ENCODE results near the gene LRRFIP1.
"Not testable (repeated sequence)": the region's sequence is repeated elsewhere in the genome, so short reads cannot be mapped to it uniquely, and the experiment has no call there.

Gene LRRFIP1, protein sequence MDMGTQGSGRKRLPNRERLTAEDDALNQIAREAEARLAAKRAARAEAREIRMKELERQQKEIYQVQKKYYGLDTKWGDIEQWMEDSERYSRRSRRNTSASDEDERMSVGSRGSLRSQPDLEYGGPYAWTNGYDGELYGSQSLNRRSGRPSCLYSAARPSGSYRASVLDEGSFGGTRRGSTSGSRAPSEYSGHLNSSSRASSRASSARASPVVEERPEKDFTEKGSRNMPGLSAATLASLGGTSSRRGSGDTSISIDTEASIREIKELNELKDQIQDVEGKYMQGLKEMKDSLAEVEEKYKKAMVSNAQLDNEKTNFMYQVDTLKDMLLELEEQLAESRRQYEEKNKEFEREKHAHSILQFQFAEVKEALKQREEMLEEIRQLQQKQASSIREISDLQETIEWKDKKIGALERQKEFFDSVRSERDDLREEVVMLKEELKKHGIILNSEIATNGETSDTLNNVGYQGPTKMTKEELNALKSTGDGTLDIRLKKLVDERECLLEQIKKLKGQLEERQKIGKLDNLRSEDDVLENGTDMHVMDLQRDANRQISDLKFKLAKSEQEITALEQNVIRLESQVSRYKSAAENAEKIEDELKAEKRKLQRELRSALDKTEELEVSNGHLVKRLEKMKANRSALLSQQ

DNA sequence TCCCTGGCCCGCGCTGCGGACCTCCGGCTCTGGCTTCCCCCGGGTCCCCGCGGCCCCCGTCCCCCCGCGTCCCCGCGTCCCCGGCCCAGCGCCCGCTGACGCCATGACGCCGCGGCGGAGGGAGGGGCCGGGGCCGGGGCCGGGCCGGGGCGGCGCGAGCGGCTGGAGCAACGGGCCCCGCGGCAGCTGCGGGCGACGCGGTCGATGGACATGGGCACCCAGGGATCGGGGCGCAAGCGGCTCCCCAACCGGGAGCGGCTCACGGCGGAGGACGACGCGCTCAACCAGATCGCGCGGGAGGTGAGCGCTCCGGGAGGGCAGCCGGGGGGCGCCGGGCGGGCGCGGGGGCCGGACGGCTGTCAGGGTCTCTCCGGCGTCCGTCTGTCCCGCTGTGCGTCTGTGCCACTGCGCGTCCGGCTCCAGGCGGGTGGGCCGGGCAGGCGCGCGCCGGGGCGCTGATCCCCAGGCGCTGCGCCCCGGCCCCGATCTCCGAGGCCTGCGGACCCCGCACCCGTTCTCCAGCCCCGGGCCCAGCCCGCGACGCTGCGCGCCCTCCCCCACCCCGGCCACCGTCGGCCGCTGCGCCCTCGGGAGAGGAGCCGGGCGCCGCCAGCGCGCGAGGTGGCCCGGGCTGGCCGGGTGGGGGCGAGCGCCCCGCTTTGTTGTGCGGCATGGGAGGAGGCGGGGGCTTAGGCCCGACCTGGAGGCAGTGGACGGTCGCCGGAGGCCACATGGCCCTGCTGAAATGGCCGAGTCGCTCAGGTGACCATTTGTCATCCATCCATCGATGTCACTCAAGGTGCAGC, at the start of gene LRRFIP1:
LRRFIP1 (plus strand) TSS at position 147 of the 806 bp plus-strand sequence; CDS start at position 205, 58 bp downstream.
- no peak for DNase-seq

DNA sequence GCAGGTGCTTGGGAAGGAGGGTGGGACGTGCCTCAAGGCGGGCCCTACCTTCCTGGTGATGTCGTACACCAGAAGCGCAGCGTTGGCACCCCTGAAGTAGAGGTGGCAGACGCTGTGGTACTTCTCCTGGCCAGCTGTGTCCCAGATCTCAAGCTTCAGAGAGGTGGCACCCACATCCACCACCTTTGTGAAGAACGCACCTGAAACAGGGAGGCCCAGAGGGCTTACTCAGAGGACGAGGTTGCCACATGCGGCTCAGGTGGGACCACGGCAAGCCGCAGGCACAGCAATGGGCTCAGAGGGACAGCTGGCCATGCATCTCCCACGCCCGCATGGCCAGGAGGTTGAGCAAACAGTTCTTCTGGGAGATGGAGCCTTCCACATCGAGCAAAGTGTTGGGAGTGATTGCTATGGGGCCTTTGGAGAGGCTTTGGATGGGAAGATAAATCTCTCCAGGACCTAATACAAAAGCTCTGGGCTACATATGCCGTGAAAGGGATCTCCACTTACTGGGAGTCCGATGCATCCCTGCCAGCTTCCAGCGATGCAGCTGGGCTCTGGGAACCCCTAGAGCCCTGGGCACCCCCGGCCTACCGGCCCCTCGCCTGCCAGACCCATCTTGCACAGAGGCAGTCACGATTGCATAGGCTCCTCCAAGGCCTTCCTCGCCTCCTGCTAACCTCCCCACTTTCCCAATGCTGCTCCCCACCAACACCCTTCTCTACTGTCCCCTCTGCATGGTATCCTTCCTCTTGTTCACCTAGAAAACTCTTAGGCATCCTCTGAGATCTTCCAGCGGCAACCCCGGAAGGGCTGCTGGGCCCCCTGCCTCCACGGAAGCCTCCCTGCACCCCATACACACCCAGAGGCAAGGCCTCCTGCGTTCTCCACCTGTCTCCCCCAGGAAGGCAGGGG, 49.2 kb upstream of the LRRFIP1 start:
- no peak for DNase-seq

DNA sequence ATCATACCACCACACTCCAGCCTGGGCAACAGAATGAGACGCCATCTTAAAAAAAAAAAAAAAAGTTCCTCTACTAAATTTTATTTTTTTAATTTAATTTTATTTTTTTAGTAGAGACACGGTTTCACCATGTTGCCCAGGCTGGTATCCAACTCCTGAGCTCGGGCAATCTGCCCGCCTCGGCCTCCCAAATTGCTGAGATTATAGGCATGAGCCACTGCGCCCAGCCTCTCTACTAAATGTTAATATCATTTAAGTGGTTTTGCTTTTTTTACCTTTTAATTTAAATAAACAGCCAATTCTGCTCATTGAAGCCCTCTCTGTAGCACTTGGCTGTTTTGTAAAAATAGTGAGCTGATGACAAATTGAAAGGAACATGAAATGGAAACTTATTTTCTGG, 46.1 kb upstream of the LRRFIP1 start:
- DNase-seq: no peak

DNA sequence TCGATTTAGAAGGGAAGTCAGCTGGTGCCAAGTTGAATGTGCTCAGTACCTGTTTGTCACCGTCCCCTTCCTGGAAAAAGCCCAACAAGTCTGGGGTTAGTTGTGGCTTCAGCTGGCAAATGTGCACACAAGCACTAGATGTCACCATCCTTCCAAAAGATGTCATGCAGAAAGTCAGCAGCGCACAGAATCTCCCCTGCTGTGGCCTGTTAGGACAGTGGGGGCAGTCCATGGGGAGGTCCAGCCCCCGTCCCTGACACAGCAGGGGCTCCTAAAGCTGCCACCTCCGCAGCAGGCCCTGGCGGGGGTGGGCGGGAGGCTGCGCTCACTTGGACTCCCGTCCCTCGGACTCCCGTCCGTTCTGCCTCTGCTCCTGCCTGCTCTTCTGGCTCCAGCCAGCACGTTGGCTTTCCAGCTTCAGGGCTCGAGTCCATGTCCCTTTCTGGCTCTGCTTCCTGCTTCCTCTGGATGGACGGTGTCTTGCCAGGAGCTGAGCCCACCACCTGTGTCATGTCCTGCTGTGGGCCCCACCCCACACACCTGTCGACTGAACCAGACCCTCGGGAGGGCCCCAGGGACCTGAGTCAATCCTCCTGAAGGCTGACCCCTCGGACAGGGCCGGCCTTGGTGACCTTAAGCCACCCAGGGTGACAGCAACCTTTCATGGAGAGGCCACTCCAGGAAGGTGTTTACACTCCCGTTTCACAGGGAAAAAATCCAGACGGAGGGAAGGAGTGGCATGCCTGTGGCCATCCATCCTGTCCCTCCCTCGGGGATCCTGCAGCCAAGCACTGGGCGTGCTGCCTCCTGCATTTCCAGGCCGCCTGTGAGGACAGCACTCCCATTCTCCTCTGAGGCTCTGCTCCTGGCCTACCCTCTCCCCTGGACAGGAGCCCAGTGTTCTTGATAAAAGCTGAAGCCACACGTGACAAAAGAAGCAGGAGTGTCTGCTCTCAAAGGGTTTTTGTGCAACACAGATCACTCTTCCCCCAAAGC, 45.3 kb upstream of the LRRFIP1 start:
- peak; percentile 11 for DNase-seq

DNA sequence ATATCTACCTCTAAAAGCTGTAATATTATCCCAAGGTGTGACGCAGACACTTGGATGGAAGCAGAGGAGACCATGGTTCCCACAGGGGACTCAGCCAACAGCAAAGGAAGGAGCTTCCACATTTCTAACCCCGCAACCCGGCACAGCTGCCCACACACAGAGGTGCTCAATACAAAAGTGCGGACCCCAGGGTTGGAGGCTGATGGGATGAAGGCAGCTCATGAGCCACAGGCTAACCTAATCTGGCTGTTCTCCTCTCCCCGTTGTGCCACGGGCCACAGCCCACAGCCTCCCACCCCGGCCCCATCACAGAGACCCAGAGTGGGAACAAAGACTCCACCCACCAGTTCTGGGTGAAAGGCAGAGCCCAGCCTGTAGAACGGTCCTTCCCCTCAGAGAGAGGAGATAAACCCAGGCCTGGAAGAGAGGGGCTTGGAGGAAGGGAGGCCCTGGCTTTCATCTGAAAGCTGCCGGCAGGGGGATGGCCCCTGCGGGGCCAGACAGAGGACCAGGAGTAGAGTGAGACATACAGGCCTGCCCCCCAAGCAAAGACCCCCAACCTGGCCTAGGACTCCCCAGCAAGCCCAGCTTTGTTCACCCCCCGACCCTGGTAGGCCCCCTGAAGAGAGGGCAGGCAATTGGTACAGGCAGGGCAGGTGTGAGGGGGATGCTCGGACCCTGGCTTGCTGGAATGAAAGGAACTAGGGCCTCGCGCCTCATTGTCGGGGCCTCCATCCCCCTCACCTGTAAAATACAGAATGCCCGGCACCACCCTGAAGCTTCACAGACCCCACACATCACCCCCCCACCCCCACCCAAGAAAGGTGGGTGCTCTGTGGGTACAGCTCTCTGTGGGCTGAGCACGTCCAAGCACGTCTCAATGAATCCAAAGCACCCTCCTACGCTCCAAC, 43.7 kb upstream of the LRRFIP1 start:
- DNase-seq: no peak

DNA sequence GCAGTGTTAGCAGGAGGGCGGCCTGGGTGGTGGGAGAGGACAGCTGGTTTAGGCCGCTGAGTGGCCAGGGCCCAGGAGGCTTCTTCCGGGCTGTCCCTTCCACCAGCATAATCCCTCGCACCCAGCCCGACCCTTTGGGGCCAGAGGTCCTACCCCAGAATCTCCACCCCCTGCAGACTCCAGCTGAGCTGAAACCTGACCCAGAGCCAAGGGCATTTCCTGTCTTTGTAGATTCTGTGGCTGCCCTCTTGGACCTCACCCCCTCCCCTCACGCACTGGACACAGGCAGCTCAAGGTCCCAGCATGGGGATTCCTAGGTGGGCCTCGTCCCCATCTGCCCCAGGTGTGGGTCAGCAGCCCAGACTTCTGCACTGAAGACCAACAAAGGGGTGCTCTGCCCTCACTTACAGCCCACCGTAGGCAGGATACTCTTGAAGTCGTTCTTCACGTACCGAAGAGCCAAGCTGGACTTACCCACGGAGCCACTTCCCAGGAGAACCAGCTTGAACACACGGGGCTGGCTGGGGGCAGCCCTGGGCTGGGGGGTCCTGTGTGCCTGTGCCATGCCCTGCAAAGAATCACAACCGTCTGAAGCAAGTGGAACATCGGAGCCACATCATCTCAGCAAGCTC, 41.7 kb upstream of the LRRFIP1 start:
- no peak for DNase-seq

DNA sequence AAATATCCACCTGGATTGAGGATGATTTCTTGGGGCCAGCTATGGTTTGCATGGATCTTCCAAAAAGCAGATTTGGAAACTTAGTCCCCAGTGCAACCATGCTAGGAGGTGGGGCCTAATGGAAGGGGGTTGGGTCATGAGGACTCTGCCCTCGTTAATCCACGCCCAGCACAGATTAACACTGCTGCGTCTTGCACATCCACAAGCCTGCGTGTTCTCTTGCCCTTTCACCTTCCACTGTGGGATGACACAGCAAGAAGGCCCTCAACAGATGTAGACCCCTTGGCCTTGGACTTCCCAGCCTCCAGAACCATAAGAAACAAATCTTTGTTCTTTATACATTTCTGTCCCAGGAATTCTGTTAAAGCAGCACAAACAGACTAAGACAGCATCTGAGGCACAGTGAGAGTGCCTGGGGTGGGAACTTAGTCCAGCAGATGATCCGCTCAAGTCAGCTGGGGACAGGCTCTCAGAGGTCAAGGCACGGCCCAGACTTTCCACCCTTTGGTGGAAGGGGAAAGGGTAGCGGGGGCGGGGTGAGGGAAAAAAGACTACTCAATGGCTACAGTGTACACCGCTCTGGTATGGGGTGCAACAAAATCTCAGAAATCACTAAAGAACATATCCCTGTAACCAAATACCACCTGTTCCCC, 39.2 kb upstream of the LRRFIP1 start:
- no peak for DNase-seq

DNA sequence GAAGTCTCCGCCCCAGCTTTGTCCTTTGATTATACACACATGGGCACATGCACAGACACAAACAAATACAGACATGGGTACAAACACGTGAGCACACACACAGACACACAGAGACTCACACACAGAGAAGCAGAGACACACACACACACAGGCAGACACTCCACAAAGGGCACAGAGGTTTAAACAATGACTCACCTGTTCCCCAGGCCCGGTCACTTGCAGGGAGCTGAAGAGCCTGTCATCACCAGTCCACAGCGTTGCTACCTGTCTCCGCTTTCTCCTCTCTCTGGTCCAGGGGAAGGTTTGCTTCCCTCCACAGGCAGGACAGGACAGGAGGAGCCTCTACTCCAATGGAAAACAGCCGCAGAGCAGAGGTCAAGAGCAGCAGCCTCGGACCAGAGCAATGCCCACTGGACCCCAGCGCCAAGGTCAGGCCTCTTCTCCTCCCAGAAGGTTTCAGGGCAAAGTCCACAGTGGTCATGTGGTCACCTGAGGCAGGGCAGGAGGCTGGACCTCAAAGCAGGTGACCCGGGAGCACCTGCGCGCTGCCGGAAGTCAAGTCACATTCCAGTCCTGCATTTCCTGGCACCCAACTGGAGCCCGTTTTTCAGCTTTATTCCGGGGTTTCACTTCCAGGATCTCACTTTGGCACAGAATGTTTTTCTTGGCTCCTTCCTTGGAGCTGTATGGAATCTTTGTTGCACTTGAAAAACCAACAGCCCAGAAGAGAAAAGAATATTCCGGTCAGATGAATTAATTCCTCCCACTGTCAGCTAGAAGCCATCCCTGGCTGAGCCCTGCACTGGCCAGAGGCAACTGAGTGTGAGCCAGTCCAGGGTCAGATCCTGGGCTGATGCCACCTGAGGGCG, 36.9 kb upstream of the LRRFIP1 start, which contains the start of gene RAB17:
RAB17 (minus strand) TSS at position 463 of the 869 bp plus-strand sequence. CDS start 4,580 bp downstream, outside the sequence.
- no peak for DNase-seq

DNA sequence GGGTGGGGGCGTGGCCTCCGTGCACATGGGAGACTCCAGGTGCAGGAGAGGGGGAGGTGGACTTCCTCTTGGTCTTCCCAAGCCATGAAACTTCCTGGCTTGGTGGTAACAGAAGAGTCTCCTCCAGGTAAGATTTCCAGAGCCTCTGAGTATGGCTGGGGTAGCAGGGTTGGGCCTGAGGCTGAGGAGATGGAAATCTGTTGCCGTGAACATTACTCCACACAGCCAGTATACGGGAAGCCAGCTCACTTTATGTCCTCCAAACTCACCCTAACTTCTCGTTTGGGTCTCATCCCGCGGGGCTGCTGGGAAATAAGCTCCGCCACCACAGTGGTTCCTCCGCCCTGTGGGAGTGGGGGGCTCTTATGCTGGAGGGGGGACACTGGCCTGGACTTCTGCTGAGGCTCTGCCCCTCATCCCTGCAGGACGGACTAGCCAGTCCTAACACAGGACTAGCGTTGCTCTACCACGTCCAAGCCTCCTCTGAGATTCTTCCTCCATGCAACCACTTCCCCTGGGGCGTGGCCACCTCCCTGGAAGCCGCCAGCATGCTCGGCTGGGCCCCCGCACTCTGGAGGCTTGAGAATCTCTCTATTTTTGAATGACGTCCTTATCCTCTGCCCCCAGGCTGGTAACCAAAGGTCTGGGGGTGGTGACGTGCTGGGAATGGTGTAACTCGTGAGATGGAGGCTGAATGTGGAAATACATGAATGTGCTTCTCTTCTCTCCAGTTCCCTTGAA, 36.1 kb upstream of the LRRFIP1 start:
- DNase-seq: no peak

DNA sequence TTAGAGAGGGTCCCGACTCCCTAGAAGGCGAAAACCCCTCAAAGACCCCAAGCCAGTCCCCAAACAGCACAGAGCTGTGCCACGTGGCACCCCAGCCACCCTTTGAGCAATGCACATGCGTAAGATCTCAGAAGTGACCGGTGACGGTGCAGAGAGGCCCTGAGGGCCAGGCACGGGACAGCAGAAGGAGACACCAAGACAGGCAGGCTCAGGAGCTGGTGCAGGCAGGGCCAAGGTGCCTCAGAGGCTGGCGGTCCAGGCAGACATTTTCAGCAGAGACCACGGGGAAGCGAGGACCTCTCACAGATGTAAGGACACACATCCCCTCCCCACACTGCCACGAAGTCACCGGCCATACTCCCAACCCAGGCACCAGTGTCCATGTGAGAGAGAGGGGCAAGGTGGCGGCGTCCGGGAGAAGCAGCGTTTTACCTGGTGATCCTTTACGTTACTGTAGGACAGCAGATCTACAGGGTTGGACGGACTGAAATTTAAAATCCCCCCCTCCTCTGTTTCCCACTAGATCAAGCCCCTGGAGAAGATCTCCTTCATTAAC, 34.9 kb upstream of the LRRFIP1 start:
- DNase-seq: no peak

DNA sequence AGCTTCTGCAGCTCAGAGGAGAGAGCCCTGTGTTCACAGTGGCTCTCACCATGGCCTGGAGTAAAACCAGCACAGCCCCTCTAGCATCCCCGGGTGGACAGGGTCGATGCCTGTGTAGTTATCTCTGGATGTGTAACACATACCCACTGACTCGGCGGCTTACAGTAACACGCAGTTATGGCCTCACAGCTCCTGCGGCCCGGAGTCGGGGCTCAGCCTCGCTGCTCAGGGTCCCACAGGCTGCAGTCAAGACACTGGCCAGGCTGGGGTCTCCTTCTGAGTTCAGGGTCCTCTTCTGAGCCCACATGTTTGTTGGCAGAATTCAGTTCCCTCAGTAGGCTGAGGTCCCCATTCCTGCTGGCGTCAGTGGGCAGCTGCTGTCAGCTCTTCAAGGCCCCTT, 34.4 kb upstream of the LRRFIP1 start:
- no peak for DNase-seq

DNA sequence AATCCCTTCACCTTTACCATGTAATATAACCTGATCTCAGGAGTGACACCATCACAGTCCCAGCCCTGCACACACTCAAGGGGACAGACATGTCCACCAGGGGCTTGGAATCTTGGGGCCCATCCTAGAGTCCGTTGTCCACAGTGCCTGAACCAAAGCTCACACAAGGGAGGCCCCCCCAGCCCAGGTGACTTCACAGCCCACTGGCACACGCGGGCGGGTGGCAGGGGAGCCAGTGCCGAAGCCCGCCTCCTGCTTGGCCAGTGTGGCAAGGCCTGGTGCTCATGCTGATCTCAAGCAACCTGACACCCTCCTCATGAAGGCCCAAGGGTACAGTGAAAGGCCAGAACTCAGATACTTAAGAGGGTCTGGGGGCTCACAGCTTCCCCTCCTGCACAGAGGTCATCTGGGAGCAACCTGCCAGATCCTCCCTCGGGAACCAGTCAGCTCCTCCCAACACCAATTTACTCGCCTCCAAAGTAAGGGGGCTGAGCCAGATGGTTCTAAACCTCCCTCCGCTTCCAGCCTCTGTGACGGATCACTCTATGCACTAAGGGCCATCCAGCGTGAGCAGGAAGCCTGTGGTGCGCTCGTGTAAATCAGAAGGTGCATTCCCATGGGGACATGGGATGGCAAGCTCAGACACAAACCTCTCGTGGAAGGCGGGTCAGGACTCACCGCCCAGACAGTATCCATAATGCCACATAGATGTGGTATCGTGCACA, 33.6 kb upstream of the LRRFIP1 start:
- no peak for DNase-seq

DNA sequence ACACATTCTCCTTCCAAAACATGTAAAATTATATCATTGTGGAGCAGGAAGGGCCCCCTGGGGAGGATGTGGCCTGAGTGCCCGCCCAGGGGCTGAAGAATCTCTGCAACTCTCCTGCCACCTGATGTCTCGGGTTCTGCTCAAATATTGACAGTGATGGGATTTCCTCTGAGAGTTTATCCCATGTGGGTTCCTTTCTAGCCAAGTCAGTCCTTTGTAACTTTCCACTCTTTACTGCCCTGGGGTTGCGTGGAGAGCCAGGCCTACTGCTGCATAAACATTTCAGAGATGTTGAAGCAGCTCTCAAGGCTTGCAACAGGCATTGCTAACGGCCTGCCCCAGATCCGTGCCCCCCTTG, 32.9 kb upstream of the LRRFIP1 start:
- no peak for DNase-seq

DNA sequence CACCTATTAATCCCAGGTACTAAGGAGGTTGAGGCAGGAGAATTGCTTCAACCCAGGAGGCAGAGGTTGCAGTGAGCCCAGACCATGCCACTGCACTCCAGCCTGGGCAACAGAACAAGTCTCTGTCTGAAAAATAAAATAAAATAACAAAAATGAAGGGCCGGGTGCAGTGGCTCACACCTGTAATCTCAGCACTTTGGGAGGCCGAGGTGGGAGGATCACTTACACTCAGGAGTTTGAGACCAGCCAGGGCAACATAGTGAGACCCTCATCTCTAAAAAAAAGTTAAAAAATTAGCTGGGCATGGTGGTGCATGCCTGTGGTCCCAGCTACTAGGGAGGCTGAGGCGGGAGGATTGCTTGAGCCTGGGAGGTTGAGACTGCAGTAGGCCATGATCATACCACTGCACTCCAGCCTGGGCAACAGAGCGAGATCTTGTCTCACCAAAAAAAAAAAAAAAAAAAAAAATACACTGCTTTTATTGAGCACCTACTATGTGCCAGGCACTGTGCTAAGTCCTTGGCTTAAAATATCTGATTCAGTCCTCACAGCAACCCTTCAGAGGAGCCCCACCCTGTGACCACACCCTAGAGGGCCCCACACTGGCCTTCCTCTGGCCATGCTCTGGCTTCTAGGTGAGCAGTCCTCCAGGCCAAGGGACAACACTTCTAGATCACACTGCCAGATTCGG, 31.4 kb upstream of the LRRFIP1 start:
- not testable (repeated sequence) for DNase-seq

DNA sequence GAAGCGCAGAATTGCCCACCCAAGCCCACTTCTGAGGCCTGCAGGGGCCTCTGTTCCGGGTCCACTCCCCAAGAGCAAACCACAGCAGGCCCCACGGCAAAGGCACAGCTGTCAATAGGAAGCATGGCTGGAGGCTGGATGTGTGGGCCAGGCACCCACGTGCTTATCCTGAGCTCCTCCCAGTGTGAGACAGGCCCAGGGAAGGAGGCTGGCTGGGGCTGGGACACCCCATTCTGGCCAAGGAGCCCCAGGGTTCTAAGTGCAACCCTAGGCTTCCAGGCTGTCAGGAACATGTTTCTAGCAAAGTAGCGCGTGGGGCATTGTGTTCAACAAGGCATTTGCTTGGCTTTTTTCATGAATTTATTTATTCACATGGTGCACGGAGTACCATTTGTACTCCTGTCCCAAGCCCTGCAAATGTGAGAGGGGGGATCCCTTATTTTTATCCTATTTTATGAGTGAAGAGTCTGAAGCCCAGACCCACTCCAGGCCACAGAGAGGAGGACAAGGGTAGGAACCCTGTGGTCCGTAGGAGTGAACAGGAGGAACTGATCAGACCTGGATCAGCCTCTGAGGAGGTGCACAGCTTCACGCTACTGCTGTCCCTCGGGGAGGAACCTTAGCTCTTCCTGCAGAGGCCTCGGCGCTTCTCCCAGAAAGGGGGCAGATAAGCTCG, 30.7 kb upstream of the LRRFIP1 start:
- DNase-seq: no peak

All from hematopoietic multipotent progenitor cell treated with erythropoietin and hydrocortisone succinate and interleukin-3 and kit ligand, for 8 days (in vitro differentiated cells).